HG02970 (cell line): Measurements from ENCODE around the gene PRR16.
"Not testable (repeated sequence)": the region's sequence is repeated elsewhere in the genome, so short reads cannot be mapped to it uniquely, and the experiment has no call there.

Experiments
- ATAC-seq: cut with Tn5 transposase; IDR thresholded peaks from one replicate; pipeline ENCODE4 v1.9.1; 2021; ENCODE audit warnings: mild to moderate bottlenecking, moderate library complexity, moderate number of reproducible peaks; ENCODE audit not compliant: unreplicated experiment, low FRiP score

PRR16 gene

DNA sequence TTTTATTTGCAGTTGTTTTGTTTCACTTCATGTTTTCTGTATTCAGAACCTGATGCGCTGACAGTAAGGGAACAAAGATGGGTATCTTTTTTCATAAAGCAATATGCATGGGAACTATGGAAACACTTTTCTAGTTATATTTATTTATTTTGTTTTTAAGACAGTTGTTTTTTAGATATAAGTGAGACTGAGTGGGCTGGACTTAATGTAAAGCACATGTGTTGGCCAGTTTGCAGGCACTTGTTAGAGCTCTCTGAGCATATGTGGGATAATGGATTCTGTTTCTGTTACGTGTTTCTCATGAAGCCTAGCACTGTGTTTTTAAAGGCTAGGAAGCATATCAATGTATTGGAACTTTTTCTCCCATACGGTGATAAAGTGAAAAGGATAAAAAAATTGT, 164.1 kb downstream of the PRR16 start:
- ATAC-seq = no peak

- ATAC-seq = no peak
Measured at GRCh38 chr5:120630550-120630949, 166.4 kb downstream of the PRR16 start.

DNA sequence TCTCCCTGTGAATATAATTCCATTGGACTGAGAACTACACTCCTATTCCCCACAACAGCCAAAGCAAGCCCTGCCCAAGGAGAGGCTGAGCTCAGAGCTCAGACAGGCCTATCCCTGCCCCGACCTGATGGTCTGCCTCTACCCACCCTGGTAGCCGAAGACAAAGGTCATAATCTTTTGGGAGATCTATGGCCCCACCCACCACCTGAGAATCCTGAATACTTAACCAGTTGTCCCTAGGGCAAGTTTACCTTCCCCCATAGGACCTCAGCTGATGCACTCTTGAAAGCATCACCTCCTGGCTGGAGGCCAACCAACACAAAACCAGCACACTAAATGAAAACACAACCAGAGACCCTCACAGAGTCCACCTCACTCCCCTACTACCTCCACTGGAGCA, 167.5 kb downstream of the PRR16 start:
- no peak for ATAC-seq

- no peak for ATAC-seq
Measured at GRCh38 chr5:120632430-120632829, 168.3 kb downstream of the PRR16 start.

DNA sequence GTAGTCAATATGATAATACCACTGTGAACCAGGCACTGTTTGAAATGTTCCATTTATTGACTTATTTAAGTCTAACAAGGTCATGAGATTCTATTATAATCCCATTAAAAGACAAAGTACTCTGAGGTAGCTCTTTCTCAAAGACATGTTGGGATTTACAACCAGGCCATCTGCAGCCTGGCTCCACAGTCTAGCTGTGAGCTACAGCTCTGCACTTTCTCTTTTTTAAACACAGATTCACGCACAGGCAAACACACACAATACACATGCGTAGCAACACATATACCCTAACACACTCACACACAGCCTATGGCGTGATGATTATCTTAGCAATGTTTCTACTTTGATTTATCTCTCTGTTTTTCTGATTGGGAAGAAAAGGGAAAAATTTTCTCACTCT, 174.3 kb downstream of the PRR16 start:
- ATAC-seq = no peak

GRCh38 chr5:120640778-120641177, 176.7 kb downstream of the PRR16 start:
- ATAC-seq = no peak

DNA sequence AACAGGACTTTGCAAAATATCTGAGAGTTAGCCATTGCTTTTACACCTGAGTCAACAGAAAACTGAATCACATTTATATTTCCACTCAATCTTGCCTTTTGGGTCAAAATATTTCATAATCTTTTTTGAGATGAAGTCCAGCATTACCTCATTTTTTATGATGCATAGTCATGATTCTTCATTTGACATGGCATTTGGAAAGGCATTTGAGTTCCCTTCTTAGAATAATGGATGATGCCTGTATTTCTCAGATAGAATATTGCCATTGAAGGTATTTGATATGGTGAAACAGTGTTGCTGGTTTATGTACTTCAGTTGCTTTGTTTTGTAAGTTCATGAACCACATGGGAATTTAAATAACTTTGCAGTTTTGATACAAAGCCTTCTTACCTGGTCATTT, 180.4 kb downstream of the PRR16 start:
- no peak for ATAC-seq

DNA sequence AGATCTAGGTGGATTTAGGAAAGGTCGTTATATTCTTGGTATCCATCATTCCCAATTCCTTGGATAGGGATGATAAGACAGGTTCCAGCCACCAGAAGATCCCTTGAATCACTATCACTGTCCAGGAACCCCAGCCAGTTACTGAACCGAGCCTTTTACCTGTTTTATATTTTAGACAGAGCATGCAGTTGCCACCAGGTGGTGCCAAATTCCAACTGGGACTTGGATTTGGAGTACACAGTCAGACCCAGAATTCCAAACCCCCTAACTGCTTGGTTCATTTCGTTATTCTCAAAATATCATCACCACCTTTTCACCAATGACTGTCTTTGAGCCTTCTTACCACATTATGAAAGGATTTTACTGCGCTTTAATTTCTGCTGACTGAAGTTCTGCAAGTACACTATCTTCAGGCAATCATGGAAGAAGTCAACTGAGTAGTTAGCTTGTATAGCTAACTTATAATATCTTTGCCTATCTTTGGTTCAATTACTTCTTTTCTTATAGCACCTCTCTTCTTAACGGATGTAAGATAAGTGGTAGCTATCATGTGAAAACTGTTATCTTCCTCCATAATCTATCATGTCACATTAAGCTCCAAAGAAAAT, 191.8 kb downstream of the PRR16 start:
- peak; percentile 56 for ATAC-seq

GRCh38 chr5:120657104-120657503, 193.0 kb downstream of the PRR16 start:
- ATAC-seq = no peak

- ATAC-seq = no peak
Measured at GRCh38 chr5:120677481-120677880, 213.4 kb downstream of the PRR16 start.

GRCh38 chr5:120678279-120678678, 214.2 kb downstream of the PRR16 start:
- no peak for ATAC-seq

DNA sequence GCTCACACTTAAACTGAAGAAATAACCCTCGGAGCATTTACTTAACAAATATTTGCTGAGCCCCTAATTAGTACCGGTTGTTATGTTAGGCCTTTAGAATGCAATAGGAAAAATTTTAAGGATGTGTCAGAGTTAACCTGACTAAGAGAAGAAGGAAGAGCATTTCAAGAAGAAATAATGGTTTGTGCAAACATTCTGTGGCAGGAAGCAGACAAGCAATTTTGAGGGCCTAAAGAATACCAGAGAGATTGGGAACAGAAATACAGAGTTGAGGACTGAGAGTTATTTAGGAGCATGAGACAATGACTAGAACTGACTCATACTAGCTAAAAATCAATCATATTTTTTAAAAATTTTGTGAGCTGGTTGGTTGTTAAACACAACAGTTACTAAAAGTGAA, 218.8 kb downstream of the PRR16 start:
- ATAC-seq = no peak

DNA sequence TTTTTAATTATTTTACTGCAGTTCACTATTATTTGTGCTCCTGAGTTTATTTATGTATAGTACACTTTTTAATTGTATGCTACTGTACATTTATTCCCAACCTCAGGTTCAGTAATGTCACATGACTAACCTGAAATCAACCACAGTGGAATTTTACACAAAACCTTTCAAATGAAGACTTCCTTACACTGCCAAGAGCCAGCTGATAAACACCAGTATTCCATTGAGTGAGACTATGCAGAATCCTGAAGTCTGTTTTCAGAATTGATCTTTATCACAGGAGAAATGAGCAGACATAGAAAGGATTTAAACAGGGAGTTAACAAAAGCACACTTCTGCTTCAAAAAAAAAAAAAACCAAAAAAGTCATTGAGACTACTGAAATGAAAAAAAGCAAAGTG, 219.5 kb downstream of the PRR16 start:
- no peak for ATAC-seq

DNA sequence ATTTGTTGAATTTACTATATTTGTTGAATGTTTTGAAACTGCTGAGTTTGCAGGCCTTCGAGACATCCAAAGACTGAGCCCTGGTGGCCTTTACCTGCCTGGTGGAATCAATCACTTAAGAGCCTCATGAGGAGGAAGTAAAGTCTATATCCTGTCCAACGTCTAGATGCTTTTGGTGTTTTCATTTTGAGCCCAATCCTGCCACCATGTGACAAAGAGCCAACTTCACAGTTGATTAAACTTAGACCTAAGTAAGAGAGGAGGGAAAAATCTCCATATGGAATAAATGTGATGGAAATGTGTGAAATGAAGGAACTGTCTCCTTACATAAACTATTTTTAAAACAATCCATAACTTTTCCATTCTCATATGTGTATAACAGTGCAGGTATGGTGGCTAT, 220.1 kb downstream of the PRR16 start:
- no peak for ATAC-seq

- no peak for ATAC-seq
Measured at GRCh38 chr5:120684749-120685415, 220.8 kb downstream of the PRR16 start.

DNA sequence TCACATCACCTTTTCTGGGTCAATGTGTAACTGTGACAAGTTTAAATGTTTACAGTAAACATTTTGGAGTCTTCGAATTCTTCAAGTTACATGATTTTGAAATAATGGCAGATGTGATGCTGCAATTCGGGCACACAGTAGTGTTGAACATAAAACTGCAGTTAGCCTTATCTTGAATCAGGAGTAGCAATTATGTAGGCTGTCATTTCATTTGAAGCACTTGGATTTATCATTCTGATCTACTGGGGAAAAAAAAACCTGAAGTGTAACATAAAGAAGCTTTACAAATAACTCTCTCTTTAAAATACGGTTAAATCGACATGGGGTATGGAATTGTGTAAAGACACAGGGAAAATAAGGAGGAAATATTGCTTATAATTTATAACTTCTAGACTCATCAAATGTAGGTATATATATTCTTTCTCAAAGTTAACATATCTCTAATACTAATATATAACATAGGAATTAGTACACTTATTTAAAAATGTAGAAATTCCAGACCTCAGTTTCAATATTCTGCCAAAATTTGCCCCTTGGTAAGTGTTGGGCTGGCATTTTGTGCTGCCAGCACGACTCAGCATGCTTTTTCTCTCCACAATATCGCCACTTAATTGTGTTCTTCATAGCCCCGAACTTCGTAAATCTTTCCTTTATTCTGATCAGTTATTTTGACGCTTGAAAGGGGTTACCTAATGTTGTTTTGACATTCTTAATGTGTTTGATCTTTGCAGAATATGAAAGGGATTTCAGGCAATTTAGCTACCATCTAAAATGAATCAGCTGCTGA, 226.7 kb downstream of the PRR16 start:
- ATAC-seq = no peak

- ATAC-seq = no peak
Measured at GRCh38 chr5:120692325-120692724, 228.2 kb downstream of the PRR16 start.

- ATAC-seq = no peak
Measured at GRCh38 chr5:120695368-120695880, 231.3 kb downstream of the PRR16 start.

- ATAC-seq = no peak
Measured at GRCh38 chr5:120697147-120697546, 233.0 kb downstream of the PRR16 start.

DNA sequence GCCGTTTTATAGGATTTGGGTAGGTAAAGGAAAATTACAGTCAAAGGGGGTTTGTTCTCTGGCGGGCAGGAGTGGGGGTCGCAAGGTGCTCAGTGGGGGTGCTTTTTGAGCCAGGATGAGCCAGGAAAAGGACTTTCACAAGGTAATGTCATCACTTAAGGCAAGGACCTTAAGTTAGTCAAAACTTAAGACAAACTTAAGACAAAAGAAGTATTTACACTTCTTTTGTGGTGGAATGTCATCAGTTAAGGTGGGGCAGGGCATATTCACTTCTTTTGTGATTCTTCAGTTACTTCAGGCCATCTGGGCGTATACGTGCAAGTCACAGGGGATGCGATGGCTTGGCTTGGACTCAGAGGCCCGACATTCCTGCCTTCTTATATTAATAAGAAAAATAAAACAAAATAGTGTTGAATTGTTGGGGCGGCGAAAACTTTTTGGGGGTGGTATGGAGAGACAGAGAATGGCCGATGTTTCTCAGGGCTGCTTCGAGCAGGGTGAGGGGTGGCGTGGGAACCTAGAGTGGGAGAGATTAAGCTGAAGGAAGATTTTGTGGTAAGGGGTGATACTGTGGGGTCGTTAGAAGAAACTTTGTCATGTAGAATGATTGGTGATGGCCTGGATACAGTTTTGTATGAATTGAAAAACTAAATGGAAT, 233.7 kb downstream of the PRR16 start:
- not testable (repeated sequence) for ATAC-seq

DNA sequence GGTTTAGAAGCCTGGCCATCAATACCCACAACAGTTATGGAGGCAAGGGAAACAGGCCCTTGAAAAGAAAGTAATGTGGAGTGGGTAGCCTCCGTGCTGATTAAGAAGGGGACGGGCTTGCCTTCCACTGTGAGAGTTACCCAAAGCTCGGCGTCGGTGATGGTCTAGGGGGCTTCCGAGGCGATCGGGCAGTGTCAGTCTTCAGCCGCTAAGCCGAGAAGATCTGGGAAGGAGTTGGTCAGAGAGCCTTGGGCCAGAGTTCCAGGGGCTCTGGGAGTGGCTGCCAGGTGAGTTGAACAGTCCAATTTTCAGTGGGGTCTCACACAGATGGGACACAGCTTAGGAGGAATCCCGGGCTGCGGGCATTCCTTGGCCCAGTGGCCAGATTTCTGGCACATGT, 236.6 kb downstream of the PRR16 start:
- ATAC-seq = not testable (repeated sequence)
